ENCODE results near the gene IL2RA. TPM values are rescaled to one million over a fixed set of nuclear protein-coding genes. Genes with fewer than 3 reads are reported as not detected.

Gene IL2RA
- total and polyA plus RNA-seq, 2 experiments from 2014 or later = not detected

- H3K4me1 ChIP-seq (ENCODE audit: low read depth) = no peaks in the 10 kb centered on the region
- no peak overlapping the region for H3K4me3 ChIP-seq
- H3K36me3 ChIP-seq = no peaks in the 10 kb centered on the region
- no peak for DNase-seq (ENCODE audit: low read depth in 1 of 2, low spot score in 1 of 2)
- TF ChIP-seq, protein P1, sequence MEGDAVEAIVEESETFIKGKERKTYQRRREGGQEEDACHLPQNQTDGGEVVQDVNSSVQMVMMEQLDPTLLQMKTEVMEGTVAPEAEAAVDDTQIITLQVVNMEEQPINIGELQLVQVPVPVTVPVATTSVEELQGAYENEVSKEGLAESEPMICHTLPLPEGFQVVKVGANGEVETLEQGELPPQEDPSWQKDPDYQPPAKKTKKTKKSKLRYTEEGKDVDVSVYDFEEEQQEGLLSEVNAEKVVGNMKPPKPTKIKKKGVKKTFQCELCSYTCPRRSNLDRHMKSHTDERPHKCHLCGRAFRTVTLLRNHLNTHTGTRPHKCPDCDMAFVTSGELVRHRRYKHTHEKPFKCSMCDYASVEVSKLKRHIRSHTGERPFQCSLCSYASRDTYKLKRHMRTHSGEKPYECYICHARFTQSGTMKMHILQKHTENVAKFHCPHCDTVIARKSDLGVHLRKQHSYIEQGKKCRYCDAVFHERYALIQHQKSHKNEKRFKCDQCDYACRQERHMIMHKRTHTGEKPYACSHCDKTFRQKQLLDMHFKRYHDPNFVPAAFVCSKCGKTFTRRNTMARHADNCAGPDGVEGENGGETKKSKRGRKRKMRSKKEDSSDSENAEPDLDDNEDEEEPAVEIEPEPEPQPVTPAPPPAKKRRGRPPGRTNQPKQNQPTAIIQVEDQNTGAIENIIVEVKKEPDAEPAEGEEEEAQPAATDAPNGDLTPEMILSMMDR (IDR thresholded peaks at IDR 0.05; ENCODE audit: low read depth, low read length) = no peak
- H3K9me3 ChIP-seq (ENCODE audit: low read depth) = no peaks in the 10 kb centered on the region
- H3K27me3 ChIP-seq = peaks cover 9% of the 10 kb centered on the region
- H3K27ac ChIP-seq = no peak overlapping the region
Observed at GRCh38 chr10:5988336-5988920, 73.7 kb downstream of the IL2RA start.

- Histone ChIP-seq H3K4me3 (no peak overlapping the region), H3K27ac (no peak overlapping the region), H3K36me3 (no peaks in the 10 kb centered on the region), H3K4me1 (ENCODE audit: low read depth) (no peaks in the 10 kb centered on the region), H3K9me3 (ENCODE audit: low read depth) (no peaks in the 10 kb centered on the region), H3K27me3 (peaks cover 12% of the 10 kb centered on the region)
- TF ChIP-seq, protein P1 (IDR thresholded peaks at IDR 0.05; ENCODE audit: low read depth, low read length) = no peak
- no peak for DNase-seq (ENCODE audit: low read depth in 1 of 2, low spot score in 1 of 2)
Observed at GRCh38 chr10:5987747-5988146, 74.4 kb downstream of the IL2RA start.

DNA sequence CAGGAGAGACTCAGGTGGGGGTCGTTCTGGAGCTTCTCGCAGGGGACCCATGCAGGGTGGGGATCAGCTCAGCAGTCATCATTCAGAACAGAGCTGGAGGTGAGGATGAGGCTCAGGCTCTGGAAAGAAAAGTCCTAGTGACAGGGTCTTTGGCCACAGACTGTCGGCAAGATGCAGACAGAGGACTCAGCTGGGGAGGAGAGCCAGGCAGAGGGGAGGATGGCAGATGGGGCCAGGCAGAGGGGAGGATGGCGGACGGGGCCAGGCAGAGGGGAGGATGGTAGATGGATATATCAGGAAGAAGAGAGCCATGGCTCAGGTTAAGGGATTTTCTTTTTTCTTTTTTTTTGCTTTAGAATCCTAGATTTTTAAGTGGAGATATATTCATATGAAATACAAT is 77.1 kb downstream of the IL2RA start:
- TF ChIP-seq, protein P1 (IDR thresholded peaks at IDR 0.05; ENCODE audit: low read depth, low read length) = no peak
- Histone ChIP-seq H3K27me3 (peaks cover 29% of the 10 kb centered on the region), H3K4me3 (no peak overlapping the region), H3K9me3 (ENCODE audit: low read depth) (no peaks in the 10 kb centered on the region), H3K4me1 (ENCODE audit: low read depth) (no peaks in the 10 kb centered on the region), H3K36me3 (no peaks in the 10 kb centered on the region), H3K27ac (no peak overlapping the region)
- no peak for DNase-seq (ENCODE audit: low read depth in 1 of 2, low spot score in 1 of 2)

DNA sequence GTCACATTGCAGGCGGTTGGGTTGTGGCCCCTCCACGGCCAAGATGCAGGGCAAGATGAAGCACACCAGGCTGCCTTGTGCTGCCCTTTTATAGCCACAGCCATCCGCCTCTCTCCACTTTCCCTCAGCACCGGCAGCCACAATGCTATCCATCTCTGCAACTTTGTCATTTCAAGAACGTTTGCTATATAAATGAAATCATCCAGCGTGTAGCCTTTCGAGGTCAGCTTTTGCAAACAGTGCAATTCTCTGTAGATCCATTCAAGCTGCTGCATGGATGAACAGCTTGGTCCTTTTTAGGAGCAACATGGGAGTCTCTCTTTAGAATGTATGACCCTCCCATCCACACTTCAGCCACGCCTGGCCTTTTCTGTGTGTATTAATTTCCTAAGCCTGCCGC is 78.4 kb downstream of the IL2RA start:
- TF ChIP-seq, protein P1 (IDR thresholded peaks at IDR 0.05; ENCODE audit: low read depth, low read length) = no peak
- Histone ChIP-seq H3K27me3 (peaks cover 40% of the 10 kb centered on the region), H3K4me3 (no peak overlapping the region), H3K9me3 (ENCODE audit: low read depth) (no peaks in the 10 kb centered on the region), H3K36me3 (no peaks in the 10 kb centered on the region), H3K4me1 (ENCODE audit: low read depth) (no peaks in the 10 kb centered on the region), H3K27ac (no peak overlapping the region)
- DNase-seq (ENCODE audit: low read depth in 1 of 2, low spot score in 1 of 2) = no peak

- no peaks in the 10 kb centered on the region for H3K4me1 ChIP-seq (ENCODE audit: low read depth)
- H3K27ac ChIP-seq = no peak overlapping the region
- no peaks in the 10 kb centered on the region for H3K9me3 ChIP-seq (ENCODE audit: low read depth)
- TF ChIP-seq, protein P1 (IDR thresholded peaks at IDR 0.05; ENCODE audit: low read depth, low read length) = no peak
- no peak for DNase-seq (ENCODE audit: low read depth in 1 of 2, low spot score in 1 of 2)
- no peaks in the 10 kb centered on the region for H3K36me3 ChIP-seq
- no peak overlapping the region for H3K4me3 ChIP-seq
- peaks cover 63% of the 10 kb centered on the region for H3K27me3 ChIP-seq
Observed at GRCh38 chr10:5981529-5981928, 80.6 kb downstream of the IL2RA start.

- no peak overlapping the region for H3K27ac ChIP-seq
- H3K4me1 ChIP-seq (ENCODE audit: low read depth) = no peaks in the 10 kb centered on the region
- H3K9me3 ChIP-seq (ENCODE audit: low read depth) = no peaks in the 10 kb centered on the region
- DNase-seq (ENCODE audit: low read depth in 1 of 2, low spot score in 1 of 2) = no peak
- TF ChIP-seq, protein P1 (IDR thresholded peaks at IDR 0.05; ENCODE audit: low read depth, low read length) = no peak
- H3K4me3 ChIP-seq = peak overlapping the region; percentile 37
- H3K27me3 ChIP-seq = peaks cover 68% of the 10 kb centered on the region
- H3K36me3 ChIP-seq = no peaks in the 10 kb centered on the region
Observed at GRCh38 chr10:5978230-5978489, 84.0 kb downstream of the IL2RA start.
